Hepatocyte (in vitro differentiated cells): ENCODE results near the gene TWF2.

Source experiments
- CTCF ChIP-seq: fragments of 200-600 bp; sonication (generic); IDR thresholded peaks from 2 replicates; pipeline ENCODE4 v1.5.1; 2016; ENCODE audit warnings: antibody characterized with exemption, mild to moderate bottlenecking; ENCODE audit not compliant: poor library complexity
- EZH2 ChIP-seq: fragments of 200-600 bp; sonication (generic); IDR thresholded peaks from 2 replicates; pipeline ENCODE4 v1.6.1; 2016; ENCODE audit warnings: antibody characterized with exemption, mild to moderate bottlenecking, borderline replicate concordance
- EZH2phosphoT487 ChIP-seq: fragments of 200-600 bp; sonication (generic); IDR thresholded peaks from one replicate; pipeline ENCODE4 v1.6.1; 2018; ENCODE audit warnings: antibody characterized with exemption, mild to moderate bottlenecking, low read depth, moderate library complexity; ENCODE audit not compliant: unreplicated experiment, severe bottlenecking

- peak; percentile 58 for TF ChIP-seq CTCF
- no peak for TF ChIP-seq EZH2
- TF ChIP-seq EZH2phosphoT487, result no peak
Observed at GRCh38 chr3:52278510-52279069, 39.6 kb upstream of the TWF2 start, which contains the start of gene WDR82.
